SU-DHL-6 (cell line): Measurements from ENCODE around the gene CWC27.

Source experiments
- CTCF ChIP-seq: fragments of 200-600 bp; sonication (generic); IDR thresholded peaks from one replicate; pipeline ENCODE4 v1.5.1; 2017; ENCODE audit warnings: antibody characterized with exemption, mild to moderate bottlenecking, low read length, moderate library complexity; ENCODE audit not compliant: insufficient read depth, poor library complexity, severe bottlenecking
- EZH2phosphoT487 ChIP-seq: fragments of 200-600 bp; sonication (generic), shearing (Covaris generic); conservative IDR thresholded peaks from 2 replicates; pipeline ENCODE4 v1.6.1; 2018; ENCODE audit warnings: mild to moderate bottlenecking, antibody characterized with exemption, low read length, moderate library complexity, mixed read lengths

- no peak for TF ChIP-seq CTCF
- TF ChIP-seq EZH2phosphoT487, result no peak
Measured at GRCh38 chr5:64768358-64769312, at the start of gene CWC27, which contains the start of gene SREK1IP1.
